GM18870 (cell line): Measurements from ENCODE around the gene SYNDIG1.

Source experiments
- ATAC-seq: cut with Tn5 transposase; IDR thresholded peaks from one replicate; pipeline ENCODE4 v1.9.1; 2021; ENCODE audit warnings: moderate library complexity; ENCODE audit not compliant: unreplicated experiment

Gene SYNDIG1

GRCh38 chr20:24446811-24447210, 22.6 kb upstream of the SYNDIG1 start:
- ATAC-seq, result no peak

GRCh38 chr20:24448170-24448569, 21.3 kb upstream of the SYNDIG1 start:
- no peak for ATAC-seq

- no peak for ATAC-seq
These were observed 20.3 kb upstream of the SYNDIG1 start for GRCh38 chr20:24449026-24449720.

GRCh38 chr20:24450177-24450576, 19.3 kb upstream of the SYNDIG1 start:
- ATAC-seq, result no peak

GRCh38 chr20:24450624-24451376, 18.6 kb upstream of the SYNDIG1 start:
- no peak for ATAC-seq

- ATAC-seq, result no peak
These were observed 18.0 kb upstream of the SYNDIG1 start for GRCh38 chr20:24451428-24451827.

- ATAC-seq, result no peak
These were observed 17.4 kb upstream of the SYNDIG1 start for GRCh38 chr20:24452016-24452415.

GRCh38 chr20:24452498-24453127, 16.8 kb upstream of the SYNDIG1 start:
- no peak for ATAC-seq

- no peak for ATAC-seq
These were observed 15.6 kb upstream of the SYNDIG1 start for GRCh38 chr20:24453869-24454268.

GRCh38 chr20:24455081-24455480, 14.3 kb upstream of the SYNDIG1 start:
- no peak for ATAC-seq

- ATAC-seq, result no peak
These were observed 13.0 kb upstream of the SYNDIG1 start for GRCh38 chr20:24456398-24456781.

- ATAC-seq, result no peak
These were observed 11.0 kb upstream of the SYNDIG1 start for GRCh38 chr20:24458436-24458835.

- ATAC-seq, result no peak
These were observed 9.7 kb upstream of the SYNDIG1 start for GRCh38 chr20:24459733-24460132.

GRCh38 chr20:24460712-24461111, 8.7 kb upstream of the SYNDIG1 start:
- no peak for ATAC-seq

- ATAC-seq, result no peak
These were observed 7.6 kb upstream of the SYNDIG1 start for GRCh38 chr20:24461848-24462247.

GRCh38 chr20:24462460-24463010, 6.9 kb upstream of the SYNDIG1 start:
- no peak for ATAC-seq

- ATAC-seq, result no peak
These were observed 4.3 kb upstream of the SYNDIG1 start for GRCh38 chr20:24465159-24465558.

GRCh38 chr20:24465730-24466129, 3.7 kb upstream of the SYNDIG1 start:
- ATAC-seq, result no peak

- ATAC-seq, result no peak
These were observed 871 bp upstream of the SYNDIG1 start for GRCh38 chr20:24468401-24469115.

- no peak for ATAC-seq
These were observed 691 bp downstream of the SYNDIG1 start for GRCh38 chr20:24469894-24470745.
